Transverse colon (tissue), 4 donors: ENCODE results near the gene FRRS1. TPM values are rescaled to one million over a fixed set of nuclear protein-coding genes. Genes with fewer than 3 reads are reported as not detected.
A peak's percentile ranks its signal among the peaks of the same experiment; 100 is the strongest.
"Not testable (repeated sequence)": the region's sequence is repeated elsewhere in the genome, so short reads cannot be mapped to it uniquely, and the experiment has no call there.

ENCODE experiments used
- DNase-seq: peaks from one replicate; pipeline ENCODE4 v3.0.0-alpha.2; 2019
- H3K27ac ChIP-seq, 4 donors: fragments of 200-600 bp; sonication (generic); 2 replicates each; pipeline ENCODE4 v1.5.1; 2016 to 2018; ENCODE audit warnings: inconsistent platforms in 4 of 4
- H3K27me3 ChIP-seq: fragments of 200-600 bp; sonication (generic); 2 replicates; pipeline ENCODE4 v1.5.1; 2017; ENCODE audit warnings: inconsistent platforms
- H3K36me3 ChIP-seq, 4 donors: fragments of 200-600 bp; sonication (generic); 2 replicates each; pipeline ENCODE4 v1.5.1; 2017 to 2019; ENCODE audit warnings: inconsistent platforms in 4 of 4
- H3K4me1 ChIP-seq, 4 donors: fragments of 200-600 bp; sonication (generic); 2 replicates each; pipeline ENCODE4 v1.5.1; 2017 to 2020; ENCODE audit warnings: inconsistent platforms in 4 of 4
- H3K4me3 ChIP-seq, 4 donors: fragments of 200-600 bp; sonication (generic); 1 replicate in 1 of 4; 2 replicates in 3 of 4; pipeline versions ENCODE4 v1.5.1 to v1.6.1; 2017 to 2019; ENCODE audit warnings: inconsistent platforms in 4 of 4
- H3K9me3 ChIP-seq, 2 donors: fragments of 200-600 bp; sonication (generic); 2 replicates each; pipeline ENCODE4 v1.5.1; 2017 to 2019; ENCODE audit warnings: inconsistent platforms in 2 of 2
- CTCF ChIP-seq, 5 experiments: fragments of 200-600 bp in 3 of 5; fragments of 450-650 bp in 2 of 5; sonication (generic) in 3 of 5; IDR thresholded peaks; 1 replicate in 2 of 5; 2 replicates in 3 of 5; pipeline ENCODE4 v1.5.1; 2016 to 2017; ENCODE audit warnings: antibody characterized with exemption in 5 of 5, inconsistent platforms in 3 of 5, mild to moderate bottlenecking in 2 of 5, moderate library complexity in 1 of 5
- EP300 ChIP-seq: sonication (generic); formaldehyde crosslinking; IDR thresholded peaks from one replicate; pipeline ENCODE4 v1.6.1; 2017; ENCODE audit warnings: antibody characterized with exemption, low read depth
- POLR2A ChIP-seq: fragments of 450-650 bp; IDR thresholded peaks from one replicate; pipeline ENCODE4 v1.6.1; 2016; ENCODE audit warnings: antibody characterized with exemption, mild to moderate bottlenecking, moderate library complexity
- POLR2AphosphoS5 ChIP-seq, 3 donors: sonication (generic); formaldehyde crosslinking; IDR thresholded peaks; one replicate each; pipeline ENCODE4 v1.6.1; 2016; ENCODE audit warnings: antibody characterized with exemption in 3 of 3
- WGBS, 2 donors: methylation state at CpG; one replicate each; pipeline ENCODE4 v1.1.5; 2018; ENCODE audit warnings: low coverage in 1 of 2; 5-methylcytosine and 5-hydroxymethylcytosine counted together
- in situ Hi-C, 4 donors: fragments of 200-750 bp; cut with MboI; loops; one replicate each; pipeline versions ENCODE4 v1.15.0 to v1.15.1; 2017; ENCODE audit warnings: low sequenced_read_pairs in 3 of 4, low pct_ligation_motif_present in 1 of 4, low pct_unique_long_range_greater_than_20kb in 1 of 4
- intact Hi-C: fragments of 100-400 bp; cut with DNase I; formaldehyde crosslinking; loops from one replicate; pipeline ENCODE4 v1.15.1; 2023; ENCODE audit warnings: low total_unique reads
- total RNA-seq, 4 donors: library from RNA; depleted of rRNA; stranded (reverse); fragments of >200 nt; gene quantifications; one replicate each; pipeline ENCODE4 v1.1.0, GENCODE V29; 2016

Gene FRRS1
- total RNA-seq, 4 donors from 2014 or later: 3.0 to 32.4 (median 18.9) TPM

- Histone ChIP-seq H3K27ac (peak overlapping the region; percentile 50 to 77 (median 66)), H3K36me3 (no peaks in the 10 kb centered on the region), H3K4me1 (peaks cover 0 to 9% (median 0%) of the 10 kb centered on the region in 4 donors), H3K9me3 (no peaks in the 10 kb centered on the region), H3K27me3 (no peaks in the 10 kb centered on the region), H3K4me3 (no peak overlapping the region)
- TF ChIP-seq EP300: no peak
- peak in 2 of 3 donors; percentile 19 to 30 for TF ChIP-seq POLR2AphosphoS5 (IDR thresholded peaks at IDR 0.05)
- no peak for TF ChIP-seq POLR2A
- TF ChIP-seq CTCF (IDR thresholded peaks at IDR 0.05): peak; percentile 63 to 75 (median 69)
- WGBS, 2 donors: 0 to 14% methylated on average over 2 to 7 of the region's 7 CpGs
- DNase-seq: peak; percentile 11
- intact Hi-C loops (loop anchor here (5.0 kb wide), 1 partner anchor 544 kb away; the partner anchor contains the start of gene CDC14A), in situ Hi-C loops (loop anchor here (10.0 to 25.0 kb wide), 3 partner anchors 654 to 1056 kb away; no protein-coding TSS in a partner anchor)
These were observed 42.1 kb upstream of the FRRS1 start for GRCh38 chr1:99808391-99809115.

GRCh38 chr1:99806882-99807281 lies 40.4 kb upstream of the FRRS1 start:
- H3K27ac ChIP-seq: no peak overlapping the region
- no peaks in the 10 kb centered on the region for H3K36me3 ChIP-seq
- DNase-seq: no peak
- no peak overlapping the region for H3K4me3 ChIP-seq
- 33 to 90% methylated on average over 1 to 2 of the region's 2 CpGs for WGBS, 2 donors
- no peaks in the 10 kb centered on the region for H3K27me3 ChIP-seq
- intact Hi-C loops: loop anchor here (5.0 kb wide), 1 partner anchor 545 kb away; the partner anchor contains the start of gene CDC14A
- in situ Hi-C loops: loop anchor here (10.0 to 25.0 kb wide), 3 partner anchors 655 to 1058 kb away; no protein-coding TSS in a partner anchor
- TF ChIP-seq CTCF (IDR thresholded peaks at IDR 0.05) (no peak), POLR2A (no peak), EP300 (no peak), POLR2AphosphoS5 (IDR thresholded peaks at IDR 0.05) (no peak)
- no peaks in the 10 kb centered on the region for H3K9me3 ChIP-seq
- H3K4me1 ChIP-seq: peaks cover 0 to 9% (median 0%) of the 10 kb centered on the region in 4 donors

GRCh38 chr1:99801584-99801983 lies 35.1 kb upstream of the FRRS1 start:
- peaks cover 0 to 8% (median 3%) of the 10 kb centered on the region in 4 donors for H3K4me1 ChIP-seq
- TF ChIP-seq EP300 (no peak), POLR2A (no peak), POLR2AphosphoS5 (IDR thresholded peaks at IDR 0.05) (no peak), CTCF (IDR thresholded peaks at IDR 0.05) (no peak)
- intact Hi-C loops: no loop called here

GRCh38 chr1:99793861-99794260 lies 27.4 kb upstream of the FRRS1 start:
- H3K27me3 ChIP-seq, H3K36me3 ChIP-seq, in situ Hi-C loops, H3K27ac ChIP-seq, H3K4me1 ChIP-seq, H3K9me3 ChIP-seq, H3K4me3 ChIP-seq, intact Hi-C loops, DNase-seq: not testable (repeated sequence)
- WGBS, 2 donors: 60% methylated on average over 7 of the region's 9 CpGs; no CpG with 5 or more reads in 1 of the 2 donors

More at GRCh38 chr1:99801584-99801983, 35.1 kb upstream of the FRRS1 start:
- Histone ChIP-seq H3K4me3 (no peak overlapping the region), H3K27me3 (no peaks in the 10 kb centered on the region), H3K9me3 (no peaks in the 10 kb centered on the region), H3K36me3 (no peaks in the 10 kb centered on the region), H3K27ac (peak overlapping the region in 1 of 4 donors; percentile 17)
- 48 to 50% methylated on average over 3 of the region's 3 CpGs for WGBS, 2 donors
- no peak for DNase-seq
- in situ Hi-C loops: loop anchor here (10.0 to 25.0 kb wide), 3 partner anchors 661 to 1063 kb away; no protein-coding TSS in a partner anchor
